PC-3 (cell line): ENCODE results near the gene HSPB9.

ENCODE experiments used
- EZH2 ChIP-seq: fragments of 300-600 bp; sonication (generic); IDR thresholded peaks from one replicate; pipeline ENCODE4 v1.6.1; 2017; ENCODE audit warnings: antibody characterized with exemption, mild to moderate bottlenecking, low read length; ENCODE audit not compliant: unreplicated experiment
- EZH2phosphoT487 ChIP-seq: fragments of 300-600 bp; sonication (generic); IDR thresholded peaks from 2 replicates; pipeline ENCODE4 v1.6.1; 2018; ENCODE audit warnings: mild to moderate bottlenecking, antibody characterized with exemption, low read length, borderline replicate concordance
- TF ChIP-seq, protein P1 (sequence below): fragments of 300-600 bp; sonication (generic); conservative IDR thresholded peaks from 2 replicates; pipeline ENCODE4 v1.5.1; 2017; ENCODE audit warnings: antibody characterized with exemption, low read depth, mild to moderate bottlenecking, low read length

DNA sequence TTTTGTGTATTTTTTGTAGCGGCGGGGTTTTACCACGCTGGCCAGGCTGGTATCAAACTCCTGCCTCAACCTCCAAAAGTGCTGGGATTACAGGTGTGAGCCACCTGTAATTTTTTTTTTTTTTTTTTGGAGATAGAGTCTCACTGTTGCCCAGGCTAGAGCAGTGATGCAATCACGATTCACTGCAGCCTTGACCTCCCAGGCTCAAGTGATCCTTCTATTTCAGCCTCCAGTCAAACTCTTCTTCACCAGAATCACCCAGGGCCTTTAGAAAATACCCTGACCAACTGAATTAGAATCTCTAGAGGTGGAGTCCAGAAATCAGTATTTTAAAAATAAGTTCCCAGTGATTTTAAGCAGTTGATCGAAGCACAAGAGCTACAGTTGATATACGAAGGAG is 12.5 kb downstream of the HSPB9 start:
- TF ChIP-seq, protein P1, sequence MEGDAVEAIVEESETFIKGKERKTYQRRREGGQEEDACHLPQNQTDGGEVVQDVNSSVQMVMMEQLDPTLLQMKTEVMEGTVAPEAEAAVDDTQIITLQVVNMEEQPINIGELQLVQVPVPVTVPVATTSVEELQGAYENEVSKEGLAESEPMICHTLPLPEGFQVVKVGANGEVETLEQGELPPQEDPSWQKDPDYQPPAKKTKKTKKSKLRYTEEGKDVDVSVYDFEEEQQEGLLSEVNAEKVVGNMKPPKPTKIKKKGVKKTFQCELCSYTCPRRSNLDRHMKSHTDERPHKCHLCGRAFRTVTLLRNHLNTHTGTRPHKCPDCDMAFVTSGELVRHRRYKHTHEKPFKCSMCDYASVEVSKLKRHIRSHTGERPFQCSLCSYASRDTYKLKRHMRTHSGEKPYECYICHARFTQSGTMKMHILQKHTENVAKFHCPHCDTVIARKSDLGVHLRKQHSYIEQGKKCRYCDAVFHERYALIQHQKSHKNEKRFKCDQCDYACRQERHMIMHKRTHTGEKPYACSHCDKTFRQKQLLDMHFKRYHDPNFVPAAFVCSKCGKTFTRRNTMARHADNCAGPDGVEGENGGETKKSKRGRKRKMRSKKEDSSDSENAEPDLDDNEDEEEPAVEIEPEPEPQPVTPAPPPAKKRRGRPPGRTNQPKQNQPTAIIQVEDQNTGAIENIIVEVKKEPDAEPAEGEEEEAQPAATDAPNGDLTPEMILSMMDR = no peak
- no peak for TF ChIP-seq EZH2
- no peak for TF ChIP-seq EZH2phosphoT487
